GM21367 (cell line): ENCODE measurements around the gene CNOT11.
A peak's percentile ranks its signal among the peaks of the same experiment; 100 is the strongest.
"Not testable (repeated sequence)": the region's sequence is repeated elsewhere in the genome, so short reads cannot be mapped to it uniquely, and the experiment has no call there.

Experiments
- ATAC-seq: cut with Tn5 transposase; IDR thresholded peaks from one replicate; pipeline ENCODE4 v1.9.1; 2021; ENCODE audit not compliant: unreplicated experiment

Gene CNOT11

GRCh38 chr2:101244899-101245298 is 7.8 kb upstream of the CNOT11 start:
- ATAC-seq = not testable (repeated sequence)

- ATAC-seq = not testable (repeated sequence)
Observed at GRCh38 chr2:101245468-101245867, 7.2 kb upstream of the CNOT11 start.

GRCh38 chr2:101248756-101249155 is 3.9 kb upstream of the CNOT11 start:
- ATAC-seq = not testable (repeated sequence)

GRCh38 chr2:101249826-101250225 is 2.9 kb upstream of the CNOT11 start:
- no peak for ATAC-seq

GRCh38 chr2:101251246-101251781 is 1.4 kb upstream of the CNOT11 start:
- not testable (repeated sequence) for ATAC-seq

GRCh38 chr2:101251844-101252407 is 760 bp upstream of the CNOT11 start:
- peak; percentile 34 for ATAC-seq

- ATAC-seq = peak; percentile 49
Observed at GRCh38 chr2:101253013-101253702, 472 bp downstream of the CNOT11 start.

- ATAC-seq = no peak
Observed at GRCh38 chr2:101253703-101254450, 1.2 kb downstream of the CNOT11 start.

- ATAC-seq = no peak
Observed at GRCh38 chr2:101255501-101255900, 2.8 kb downstream of the CNOT11 start.

- no peak for ATAC-seq
Observed at GRCh38 chr2:101256316-101256715, 3.6 kb downstream of the CNOT11 start.

GRCh38 chr2:101258804-101259203 is 6.1 kb downstream of the CNOT11 start:
- ATAC-seq = no peak

- ATAC-seq = no peak
Observed at GRCh38 chr2:101262142-101262541, 9.5 kb downstream of the CNOT11 start.

GRCh38 chr2:101263377-101263800 is 10.7 kb downstream of the CNOT11 start:
- no peak for ATAC-seq

GRCh38 chr2:101264360-101264939 is 11.8 kb downstream of the CNOT11 start:
- no peak for ATAC-seq

GRCh38 chr2:101265893-101266499 is 13.3 kb downstream of the CNOT11 start:
- ATAC-seq = no peak

- ATAC-seq = no peak
Observed at GRCh38 chr2:101267671-101268656, 15.3 kb downstream of the CNOT11 start.

GRCh38 chr2:101270700-101271259 is 18.1 kb downstream of the CNOT11 start:
- no peak for ATAC-seq

- peak; percentile 73 for ATAC-seq
Observed at GRCh38 chr2:101272045-101272784, 19.5 kb downstream of the CNOT11 start.

- ATAC-seq = no peak
Observed at GRCh38 chr2:101273056-101273455, 20.4 kb downstream of the CNOT11 start.
